Measurements from ENCODE around the gene LHPP.

Gene LHPP

DNA sequence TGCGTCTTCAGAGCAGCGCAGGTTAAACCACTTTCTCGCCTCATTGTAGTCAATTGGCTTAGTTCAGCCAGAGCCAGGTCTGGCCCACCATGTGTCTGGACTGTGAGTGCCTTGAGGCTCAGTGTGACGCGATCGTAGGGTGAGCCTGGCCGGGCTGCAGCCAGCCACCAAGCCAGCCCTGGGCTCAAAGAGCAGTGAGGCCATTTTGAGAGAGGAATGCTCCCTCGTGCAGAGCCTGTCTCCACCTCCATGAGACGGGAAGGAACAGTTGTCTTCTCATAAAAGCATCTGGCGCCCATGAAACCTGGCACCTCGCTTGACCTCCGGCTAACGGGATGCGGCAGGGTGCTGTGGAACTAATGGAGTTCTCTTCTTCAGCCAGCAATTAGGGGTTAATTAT lies 34.5 kb downstream of the LHPP start (continued):
- TF ChIP-seq, protein P1, sequence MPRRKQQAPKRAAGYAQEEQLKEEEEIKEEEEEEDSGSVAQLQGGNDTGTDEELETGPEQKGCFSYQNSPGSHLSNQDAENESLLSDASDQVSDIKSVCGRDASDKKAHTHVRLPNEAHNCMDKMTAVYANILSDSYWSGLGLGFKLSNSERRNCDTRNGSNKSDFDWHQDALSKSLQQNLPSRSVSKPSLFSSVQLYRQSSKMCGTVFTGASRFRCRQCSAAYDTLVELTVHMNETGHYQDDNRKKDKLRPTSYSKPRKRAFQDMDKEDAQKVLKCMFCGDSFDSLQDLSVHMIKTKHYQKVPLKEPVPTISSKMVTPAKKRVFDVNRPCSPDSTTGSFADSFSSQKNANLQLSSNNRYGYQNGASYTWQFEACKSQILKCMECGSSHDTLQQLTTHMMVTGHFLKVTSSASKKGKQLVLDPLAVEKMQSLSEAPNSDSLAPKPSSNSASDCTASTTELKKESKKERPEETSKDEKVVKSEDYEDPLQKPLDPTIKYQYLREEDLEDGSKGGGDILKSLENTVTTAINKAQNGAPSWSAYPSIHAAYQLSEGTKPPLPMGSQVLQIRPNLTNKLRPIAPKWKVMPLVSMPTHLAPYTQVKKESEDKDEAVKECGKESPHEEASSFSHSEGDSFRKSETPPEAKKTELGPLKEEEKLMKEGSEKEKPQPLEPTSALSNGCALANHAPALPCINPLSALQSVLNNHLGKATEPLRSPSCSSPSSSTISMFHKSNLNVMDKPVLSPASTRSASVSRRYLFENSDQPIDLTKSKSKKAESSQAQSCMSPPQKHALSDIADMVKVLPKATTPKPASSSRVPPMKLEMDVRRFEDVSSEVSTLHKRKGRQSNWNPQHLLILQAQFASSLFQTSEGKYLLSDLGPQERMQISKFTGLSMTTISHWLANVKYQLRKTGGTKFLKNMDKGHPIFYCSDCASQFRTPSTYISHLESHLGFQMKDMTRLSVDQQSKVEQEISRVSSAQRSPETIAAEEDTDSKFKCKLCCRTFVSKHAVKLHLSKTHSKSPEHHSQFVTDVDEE (CRISPR knock-in tag; IDR thresholded peaks at IDR 0.05) = no peak
- TF ChIP-seq TOX (CRISPR knock-in tag; IDR thresholded peaks at IDR 0.05; ENCODE audit: borderline replicate concordance) = no peak
- no peak for TF ChIP-seq PPARA (CRISPR knock-in tag; IDR thresholded peaks at IDR 0.05; ENCODE audit: borderline replicate concordance)
- no peak for TF ChIP-seq ZNF8 (CRISPR knock-in tag; IDR thresholded peaks at IDR 0.05)
- no peak for TF ChIP-seq ESRRG (CRISPR knock-in tag; IDR thresholded peaks at IDR 0.05)
- TF ChIP-seq, protein P2, sequence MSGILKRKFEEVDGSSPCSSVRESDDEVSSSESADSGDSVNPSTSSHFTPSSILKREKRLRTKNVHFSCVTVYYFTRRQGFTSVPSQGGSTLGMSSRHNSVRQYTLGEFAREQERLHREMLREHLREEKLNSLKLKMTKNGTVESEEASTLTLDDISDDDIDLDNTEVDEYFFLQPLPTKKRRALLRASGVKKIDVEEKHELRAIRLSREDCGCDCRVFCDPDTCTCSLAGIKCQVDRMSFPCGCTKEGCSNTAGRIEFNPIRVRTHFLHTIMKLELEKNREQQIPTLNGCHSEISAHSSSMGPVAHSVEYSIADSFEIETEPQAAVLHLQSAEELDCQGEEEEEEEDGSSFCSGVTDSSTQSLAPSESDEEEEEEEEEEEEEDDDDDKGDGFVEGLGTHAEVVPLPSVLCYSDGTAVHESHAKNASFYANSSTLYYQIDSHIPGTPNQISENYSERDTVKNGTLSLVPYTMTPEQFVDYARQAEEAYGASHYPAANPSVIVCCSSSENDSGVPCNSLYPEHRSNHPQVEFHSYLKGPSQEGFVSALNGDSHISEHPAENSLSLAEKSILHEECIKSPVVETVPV (CRISPR knock-in tag; IDR thresholded peaks at IDR 0.05) = no peak
- TF ChIP-seq TCF4 (CRISPR knock-in tag; IDR thresholded peaks at IDR 0.05; ENCODE audit: borderline replicate concordance) = no peak
- TF ChIP-seq BACH2 (CRISPR knock-in tag; IDR thresholded peaks at IDR 0.05; ENCODE audit: borderline replicate concordance) = no peak
- no peak for TF ChIP-seq ZFP3 (CRISPR knock-in tag; IDR thresholded peaks at IDR 0.05)
- TF ChIP-seq ARNTL (CRISPR knock-in tag; IDR thresholded peaks at IDR 0.05; ENCODE audit: borderline replicate concordance, low read depth) = no peak
- no peak for TF ChIP-seq GLIS3 (CRISPR knock-in tag; IDR thresholded peaks at IDR 0.05)
- TF ChIP-seq, protein P3, sequence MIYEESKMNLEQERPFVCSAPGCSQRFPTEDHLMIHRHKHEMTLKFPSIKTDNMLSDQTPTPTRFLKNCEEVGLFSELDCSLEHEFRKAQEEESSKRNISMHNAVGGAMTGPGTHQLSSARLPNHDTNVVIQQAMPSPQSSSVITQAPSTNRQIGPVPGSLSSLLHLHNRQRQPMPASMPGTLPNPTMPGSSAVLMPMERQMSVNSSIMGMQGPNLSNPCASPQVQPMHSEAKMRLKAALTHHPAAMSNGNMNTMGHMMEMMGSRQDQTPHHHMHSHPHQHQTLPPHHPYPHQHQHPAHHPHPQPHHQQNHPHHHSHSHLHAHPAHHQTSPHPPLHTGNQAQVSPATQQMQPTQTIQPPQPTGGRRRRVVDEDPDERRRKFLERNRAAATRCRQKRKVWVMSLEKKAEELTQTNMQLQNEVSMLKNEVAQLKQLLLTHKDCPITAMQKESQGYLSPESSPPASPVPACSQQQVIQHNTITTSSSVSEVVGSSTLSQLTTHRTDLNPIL (CRISPR knock-in tag; IDR thresholded peaks at IDR 0.05; ENCODE audit: low read depth) = no peak

DNA sequence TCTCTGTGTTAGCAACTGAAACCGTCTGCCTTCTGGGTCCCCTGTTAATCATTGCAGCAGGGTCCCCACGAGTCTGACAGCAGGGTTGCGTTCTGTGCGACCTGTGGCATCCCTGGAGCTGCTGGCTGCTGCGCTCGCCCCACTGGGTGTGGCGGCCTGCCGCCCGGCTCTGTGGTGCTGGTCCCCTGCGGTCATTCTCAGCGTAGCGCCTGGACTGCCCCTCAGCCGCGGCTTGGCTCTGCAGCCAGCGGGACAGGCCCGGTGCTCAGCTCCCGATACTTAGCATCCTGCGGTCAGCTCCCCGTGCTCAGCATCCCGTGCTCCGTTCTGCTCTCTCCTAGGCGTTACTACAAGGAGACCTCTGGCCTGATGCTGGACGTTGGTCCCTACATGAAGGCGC lies 35.0 kb downstream of the LHPP start:
- ATAC-seq = no peak
- TF ChIP-seq ZC3H10 (CRISPR knock-in tag; IDR thresholded peaks at IDR 0.05) = no peak
- TF ChIP-seq ISL1 (CRISPR knock-in tag; IDR thresholded peaks at IDR 0.05) = no peak
- TF ChIP-seq OSR1 (CRISPR knock-in tag; IDR thresholded peaks at IDR 0.05) = no peak
- TF ChIP-seq, protein P4, sequence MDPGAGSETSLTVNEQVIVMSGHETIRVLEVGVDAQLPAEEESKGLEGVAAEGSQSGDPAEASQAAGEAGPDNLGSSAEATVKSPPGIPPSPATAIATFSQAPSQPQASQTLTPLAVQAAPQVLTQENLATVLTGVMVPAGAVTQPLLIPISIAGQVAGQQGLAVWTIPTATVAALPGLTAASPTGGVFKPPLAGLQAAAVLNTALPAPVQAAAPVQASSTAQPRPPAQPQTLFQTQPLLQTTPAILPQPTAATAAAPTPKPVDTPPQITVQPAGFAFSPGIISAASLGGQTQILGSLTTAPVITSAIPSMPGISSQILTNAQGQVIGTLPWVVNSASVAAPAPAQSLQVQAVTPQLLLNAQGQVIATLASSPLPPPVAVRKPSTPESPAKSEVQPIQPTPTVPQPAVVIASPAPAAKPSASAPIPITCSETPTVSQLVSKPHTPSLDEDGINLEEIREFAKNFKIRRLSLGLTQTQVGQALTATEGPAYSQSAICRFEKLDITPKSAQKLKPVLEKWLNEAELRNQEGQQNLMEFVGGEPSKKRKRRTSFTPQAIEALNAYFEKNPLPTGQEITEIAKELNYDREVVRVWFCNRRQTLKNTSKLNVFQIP (CRISPR knock-in tag; IDR thresholded peaks at IDR 0.05; ENCODE audit: borderline replicate concordance, low read depth) = no peak
- TF ChIP-seq ZNF8 (CRISPR knock-in tag; IDR thresholded peaks at IDR 0.05) = no peak
- no peak for TF ChIP-seq ZFP3 (CRISPR knock-in tag; IDR thresholded peaks at IDR 0.05)
- no peak for TF ChIP-seq TOX (CRISPR knock-in tag; IDR thresholded peaks at IDR 0.05; ENCODE audit: borderline replicate concordance)
- no peak for TF ChIP-seq ARNTL (CRISPR knock-in tag; IDR thresholded peaks at IDR 0.05; ENCODE audit: borderline replicate concordance, low read depth)
- TF ChIP-seq CSDC2 (CRISPR knock-in tag; IDR thresholded peaks at IDR 0.05) = no peak

DNA sequence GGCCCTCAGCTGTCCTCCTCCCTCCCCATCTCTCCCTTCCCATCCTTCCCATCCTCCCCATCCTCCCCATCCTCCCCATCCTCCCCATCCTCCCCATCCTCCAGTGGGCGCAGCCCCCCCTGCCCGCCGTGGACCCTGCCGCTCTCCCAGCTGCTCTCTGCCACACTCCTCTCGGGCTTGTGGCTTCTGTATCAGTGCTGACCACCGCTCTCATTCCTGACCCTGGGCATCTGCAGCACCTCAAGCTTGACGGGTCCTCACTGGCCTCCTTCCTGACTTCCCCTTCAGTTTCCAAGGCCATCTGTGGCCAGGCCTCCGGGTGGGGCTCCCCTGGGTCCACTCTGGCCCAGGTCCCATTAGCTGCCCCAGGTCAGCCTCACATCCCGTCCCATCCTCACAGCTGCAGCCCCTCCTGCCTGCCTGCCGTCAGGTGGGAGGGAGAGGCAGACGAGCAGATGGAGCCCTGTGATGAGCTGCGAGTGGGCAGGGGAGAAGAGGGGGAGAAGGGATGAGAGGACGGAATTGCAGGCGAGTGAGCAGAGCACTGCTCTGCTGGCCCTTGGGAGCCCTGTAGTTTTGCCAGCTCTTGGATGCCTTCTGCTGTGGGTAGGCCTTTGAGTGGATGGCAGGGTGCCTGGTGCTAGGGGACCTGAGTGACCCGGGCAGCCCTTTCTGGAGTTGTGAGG lies 35.7 kb downstream of the LHPP start:
- ATAC-seq = no peak
- TF ChIP-seq, protein P2 (CRISPR knock-in tag; IDR thresholded peaks at IDR 0.05) = no peak
- TF ChIP-seq ZC3H10 (CRISPR knock-in tag; IDR thresholded peaks at IDR 0.05) (no peak), ARNTL (CRISPR knock-in tag; IDR thresholded peaks at IDR 0.05; ENCODE audit: borderline replicate concordance, low read depth) (no peak), ESRRG (CRISPR knock-in tag; IDR thresholded peaks at IDR 0.05) (no peak), TOX (CRISPR knock-in tag; IDR thresholded peaks at IDR 0.05; ENCODE audit: borderline replicate concordance) (no peak), GLIS3 (CRISPR knock-in tag; IDR thresholded peaks at IDR 0.05) (no peak), ZFP30 (CRISPR knock-in tag; IDR thresholded peaks at IDR 0.05) (no peak), RARB (CRISPR knock-in tag; IDR thresholded peaks at IDR 0.05) (no peak), ZNF8 (CRISPR knock-in tag; IDR thresholded peaks at IDR 0.05) (no peak), CSDC2 (CRISPR knock-in tag; IDR thresholded peaks at IDR 0.05) (no peak), ZNF70 (CRISPR knock-in tag; IDR thresholded peaks at IDR 0.05) (no peak)
- TF ChIP-seq, protein P3 (CRISPR knock-in tag; IDR thresholded peaks at IDR 0.05; ENCODE audit: low read depth) = no peak
- TF ChIP-seq, protein P1 (CRISPR knock-in tag; IDR thresholded peaks at IDR 0.05) = no peak
- TF ChIP-seq, protein P5, sequence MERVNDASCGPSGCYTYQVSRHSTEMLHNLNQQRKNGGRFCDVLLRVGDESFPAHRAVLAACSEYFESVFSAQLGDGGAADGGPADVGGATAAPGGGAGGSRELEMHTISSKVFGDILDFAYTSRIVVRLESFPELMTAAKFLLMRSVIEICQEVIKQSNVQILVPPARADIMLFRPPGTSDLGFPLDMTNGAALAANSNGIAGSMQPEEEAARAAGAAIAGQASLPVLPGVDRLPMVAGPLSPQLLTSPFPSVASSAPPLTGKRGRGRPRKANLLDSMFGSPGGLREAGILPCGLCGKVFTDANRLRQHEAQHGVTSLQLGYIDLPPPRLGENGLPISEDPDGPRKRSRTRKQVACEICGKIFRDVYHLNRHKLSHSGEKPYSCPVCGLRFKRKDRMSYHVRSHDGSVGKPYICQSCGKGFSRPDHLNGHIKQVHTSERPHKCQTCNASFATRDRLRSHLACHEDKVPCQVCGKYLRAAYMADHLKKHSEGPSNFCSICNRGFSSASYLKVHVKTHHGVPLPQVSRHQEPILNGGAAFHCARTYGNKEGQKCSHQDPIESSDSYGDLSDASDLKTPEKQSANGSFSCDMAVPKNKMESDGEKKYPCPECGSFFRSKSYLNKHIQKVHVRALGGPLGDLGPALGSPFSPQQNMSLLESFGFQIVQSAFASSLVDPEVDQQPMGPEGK (CRISPR knock-in tag; IDR thresholded peaks at IDR 0.05; ENCODE audit: borderline replicate concordance) = no peak

All from SK-N-SH treated with all-trans-retinoic acid at 6 μM for 48 hours (cell line).